Measurements from ENCODE around the gene LPIN1. TPM values are rescaled to one million over a fixed set of nuclear protein-coding genes. Genes with fewer than 3 reads are reported as not detected.
A peak's percentile ranks its signal among the peaks of the same experiment; 100 is the strongest.
"Not testable (repeated sequence)": the region's sequence is repeated elsewhere in the genome, so short reads cannot be mapped to it uniquely, and the experiment has no call there.

The LPIN1 gene
- total RNA-seq, 1 donor from 2014 or later, result 62.9 TPM

DNA sequence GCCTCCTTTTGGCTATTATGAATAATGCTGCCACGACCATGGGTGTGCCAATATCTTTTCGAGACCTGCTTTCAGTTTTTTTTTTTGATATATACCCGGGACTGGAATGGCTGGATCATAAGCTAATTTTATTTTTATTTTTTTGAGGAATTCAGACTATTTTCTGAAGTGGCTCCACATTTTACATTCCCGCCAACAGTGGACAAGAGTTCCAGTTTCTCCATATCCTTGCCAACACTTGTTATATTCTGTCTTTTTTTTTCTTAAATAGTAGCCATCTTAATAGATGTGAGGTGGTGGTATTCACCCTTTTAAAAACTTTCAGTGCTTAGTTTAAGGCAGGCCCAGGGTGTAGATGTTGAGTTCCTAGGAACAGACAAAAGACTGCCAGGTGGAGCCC lies 11.8 kb downstream of the LPIN1 start:
- TF ChIP-seq, protein P1, sequence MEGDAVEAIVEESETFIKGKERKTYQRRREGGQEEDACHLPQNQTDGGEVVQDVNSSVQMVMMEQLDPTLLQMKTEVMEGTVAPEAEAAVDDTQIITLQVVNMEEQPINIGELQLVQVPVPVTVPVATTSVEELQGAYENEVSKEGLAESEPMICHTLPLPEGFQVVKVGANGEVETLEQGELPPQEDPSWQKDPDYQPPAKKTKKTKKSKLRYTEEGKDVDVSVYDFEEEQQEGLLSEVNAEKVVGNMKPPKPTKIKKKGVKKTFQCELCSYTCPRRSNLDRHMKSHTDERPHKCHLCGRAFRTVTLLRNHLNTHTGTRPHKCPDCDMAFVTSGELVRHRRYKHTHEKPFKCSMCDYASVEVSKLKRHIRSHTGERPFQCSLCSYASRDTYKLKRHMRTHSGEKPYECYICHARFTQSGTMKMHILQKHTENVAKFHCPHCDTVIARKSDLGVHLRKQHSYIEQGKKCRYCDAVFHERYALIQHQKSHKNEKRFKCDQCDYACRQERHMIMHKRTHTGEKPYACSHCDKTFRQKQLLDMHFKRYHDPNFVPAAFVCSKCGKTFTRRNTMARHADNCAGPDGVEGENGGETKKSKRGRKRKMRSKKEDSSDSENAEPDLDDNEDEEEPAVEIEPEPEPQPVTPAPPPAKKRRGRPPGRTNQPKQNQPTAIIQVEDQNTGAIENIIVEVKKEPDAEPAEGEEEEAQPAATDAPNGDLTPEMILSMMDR (IDR thresholded peaks at IDR 0.05), result no peak
- Histone ChIP-seq H3K27me3 (no peaks in the 10 kb centered on the region), H3K4me3 (no peak overlapping the region), H3K27ac (no peak overlapping the region), H3K36me3 (no peaks in the 10 kb centered on the region), H3K4me1 (peaks cover 23% of the 10 kb centered on the region), H3K9me3 (no peaks in the 10 kb centered on the region)
- ATAC-seq (no peak), DNase-seq (no peak)
- intact Hi-C loops (cut with DNase I), result no loop called here

DNA sequence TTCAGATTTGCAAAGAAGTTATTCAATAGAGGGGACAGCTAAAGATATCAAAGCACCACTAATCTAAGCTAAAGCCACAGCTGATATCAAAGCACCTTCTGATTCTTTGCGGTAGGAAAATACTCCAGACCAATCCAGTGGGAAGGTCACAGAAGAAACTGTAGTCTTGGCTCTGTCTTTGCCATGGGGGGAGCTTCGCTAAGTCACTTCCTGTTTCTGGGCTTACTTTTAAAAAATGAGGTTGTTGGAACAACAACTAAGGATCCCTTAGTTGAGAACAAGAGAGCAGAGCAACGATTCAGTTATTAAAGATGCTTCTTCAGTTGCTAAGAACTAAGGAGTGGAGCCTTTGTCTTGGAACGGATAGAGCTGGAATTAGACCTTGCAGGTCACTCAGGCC lies 12.2 kb downstream of the LPIN1 start:
- Histone ChIP-seq H3K36me3 (no peaks in the 10 kb centered on the region), H3K4me3 (no peak overlapping the region), H3K4me1 (peaks cover 19% of the 10 kb centered on the region), H3K27ac (no peak overlapping the region), H3K27me3 (no peaks in the 10 kb centered on the region), H3K9me3 (no peaks in the 10 kb centered on the region)
- ATAC-seq, result no peak
- no peak for DNase-seq
- TF ChIP-seq, protein P1 (IDR thresholded peaks at IDR 0.05), result no peak
- intact Hi-C loops (cut with DNase I), result no loop called here

DNA sequence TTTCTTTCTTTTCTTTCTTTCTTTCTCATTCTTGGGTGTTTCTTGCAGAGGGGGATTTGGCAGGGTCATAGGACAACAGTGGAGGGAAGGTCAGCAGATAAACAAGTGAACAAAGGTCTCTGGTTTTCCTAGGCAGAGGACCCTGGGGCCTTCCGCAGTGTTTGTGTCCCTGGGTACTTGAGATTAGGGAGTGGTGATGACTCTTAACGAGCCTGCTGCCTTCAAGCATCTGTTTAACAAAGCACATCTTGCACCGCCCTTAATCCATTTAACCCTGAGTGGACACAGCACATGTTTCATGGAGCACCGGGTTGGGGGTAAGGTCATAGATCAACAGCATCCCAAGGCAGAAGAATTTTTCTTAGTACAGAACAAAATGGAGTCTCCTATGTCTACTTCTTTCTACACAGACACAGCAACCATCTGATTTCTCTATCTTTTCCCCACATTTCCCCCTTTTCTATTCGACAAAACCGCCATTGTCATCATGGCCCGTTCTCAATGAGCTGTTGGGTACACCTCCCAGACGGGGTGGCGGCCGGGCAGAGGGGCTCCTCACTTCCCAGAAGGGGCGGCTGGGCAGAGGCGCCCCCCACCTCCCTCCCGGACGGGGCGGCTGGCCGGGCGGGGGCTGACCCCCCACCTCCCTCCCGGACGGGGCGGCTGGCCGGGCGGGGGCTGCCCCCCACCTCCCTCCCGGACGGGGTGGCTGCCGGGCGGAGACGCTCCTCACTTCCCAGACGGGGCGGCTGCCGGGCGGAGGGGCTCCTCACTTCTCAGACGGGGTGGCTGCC lies 12.9 kb downstream of the LPIN1 start:
- intact Hi-C loops (cut with DNase I); H3K27ac ChIP-seq; H3K27me3 ChIP-seq; DNase-seq; H3K4me3 ChIP-seq; H3K36me3 ChIP-seq; ATAC-seq; H3K9me3 ChIP-seq: not testable (repeated sequence)
- H3K4me1 ChIP-seq, result peaks cover 14% of the 10 kb centered on the region

DNA sequence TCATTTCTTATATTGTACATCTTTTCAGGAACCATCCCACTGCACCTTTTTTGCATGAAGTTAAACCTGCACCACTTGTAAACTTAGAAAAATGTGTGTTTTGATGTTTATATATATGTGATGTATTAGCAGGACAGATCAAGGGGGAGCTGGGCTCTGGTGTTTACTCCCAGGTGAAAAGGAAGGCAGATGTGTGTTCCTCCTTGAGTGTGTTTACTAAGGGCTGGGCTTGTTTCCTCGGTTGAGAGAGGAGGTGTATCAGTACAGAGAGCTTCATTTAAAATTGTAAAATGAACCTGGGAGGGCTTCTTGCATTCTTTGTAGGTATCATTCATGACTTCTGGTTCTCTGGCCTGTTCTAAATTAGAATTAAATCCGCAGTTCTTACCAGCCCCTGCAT lies 14.8 kb downstream of the LPIN1 start:
- ATAC-seq (peak; percentile 37), DNase-seq (no peak)
- Histone ChIP-seq H3K4me1 (peaks cover 13% of the 10 kb centered on the region), H3K4me3 (no peak overlapping the region), H3K27ac (no peak overlapping the region), H3K36me3 (peaks cover 10% of the 10 kb centered on the region), H3K9me3 (no peaks in the 10 kb centered on the region), H3K27me3 (no peaks in the 10 kb centered on the region)
- TF ChIP-seq, protein P1 (IDR thresholded peaks at IDR 0.05), result no peak
- intact Hi-C loops (cut with DNase I), result no loop called here

DNA sequence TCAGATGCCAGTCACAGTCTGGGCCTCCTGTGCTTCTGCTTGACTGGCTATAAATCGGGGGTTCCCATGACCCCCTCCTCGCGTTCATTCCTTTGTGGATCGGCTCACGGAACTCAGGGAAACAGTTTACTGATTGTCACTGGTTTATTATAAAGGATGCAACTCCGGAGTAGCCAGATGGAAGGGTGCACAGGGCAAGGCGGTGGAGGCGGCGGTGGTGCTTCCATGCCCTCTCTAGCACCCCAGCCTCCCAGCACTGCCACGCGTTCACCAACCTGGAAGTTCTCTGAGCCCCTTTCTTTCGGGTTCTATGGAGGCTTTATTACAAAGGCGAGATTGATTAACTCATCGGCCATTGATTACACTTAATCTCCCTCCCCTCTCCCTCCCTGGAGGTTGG lies 15.6 kb downstream of the LPIN1 start:
- DNase-seq, result no peak

DNA sequence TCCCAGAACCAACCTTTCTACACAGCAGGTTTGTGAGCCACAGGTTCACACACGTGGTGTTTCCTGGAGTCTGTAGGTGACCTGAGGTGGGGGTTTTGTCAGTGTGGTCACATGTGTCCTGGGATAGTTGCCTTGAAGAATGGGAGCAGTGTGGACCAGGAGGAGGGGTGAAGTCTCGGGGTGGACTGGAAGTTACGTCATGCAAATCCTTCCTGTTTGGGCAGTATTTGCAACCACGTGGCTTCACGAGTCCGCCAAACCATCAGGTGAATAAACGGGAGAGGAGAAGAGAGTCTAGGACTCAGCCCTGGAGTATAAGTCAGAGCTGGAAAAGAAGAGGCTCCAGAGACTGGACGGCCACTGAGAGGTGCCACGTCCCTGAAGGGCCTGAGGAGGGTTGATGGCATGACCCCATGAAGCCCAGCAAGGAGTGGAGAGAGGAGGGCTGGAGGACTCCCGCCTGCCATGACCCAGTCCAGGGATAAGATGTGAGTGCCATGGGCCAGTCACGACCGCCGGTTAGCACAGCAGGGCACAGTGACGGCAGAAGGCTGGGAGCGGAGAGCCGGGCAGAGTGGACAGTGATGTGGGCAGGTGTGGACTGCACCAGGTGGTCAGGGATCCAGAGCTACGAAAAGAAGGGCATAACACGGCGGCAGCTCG lies 16.5 kb downstream of the LPIN1 start:
- no peak overlapping the region for H3K27ac ChIP-seq
- no peak overlapping the region for H3K4me3 ChIP-seq
- H3K4me1 ChIP-seq, result peaks cover 13% of the 10 kb centered on the region
- DNase-seq (no peak), ATAC-seq (no peak)
- intact Hi-C loops (cut with DNase I), result no loop called here
- H3K9me3 ChIP-seq, result no peaks in the 10 kb centered on the region
- H3K27me3 ChIP-seq, result no peaks in the 10 kb centered on the region
- TF ChIP-seq, protein P1 (IDR thresholded peaks at IDR 0.05), result no peak
- peaks cover 27% of the 10 kb centered on the region for H3K36me3 ChIP-seq

More for the DNA sequence above, 15.6 kb downstream of the LPIN1 start:
- TF ChIP-seq, protein P1 (IDR thresholded peaks at IDR 0.05), result no peak
- intact Hi-C loops (cut with DNase I), result no loop called here
- peaks cover 18% of the 10 kb centered on the region for H3K36me3 ChIP-seq
- no peaks in the 10 kb centered on the region for H3K9me3 ChIP-seq
- H3K4me3 ChIP-seq, result no peak overlapping the region
- ATAC-seq, result no peak
- H3K4me1 ChIP-seq, result peaks cover 13% of the 10 kb centered on the region
- H3K27ac ChIP-seq, result no peak overlapping the region
- H3K27me3 ChIP-seq, result no peaks in the 10 kb centered on the region
